Peyer's patch (tissue), 4 donors: ENCODE results near the gene CYB5B. TPM values are rescaled to one million over a fixed set of nuclear protein-coding genes. Genes with fewer than 3 reads are reported as not detected.

Source experiments
- DNase-seq, 3 donors: peaks; one replicate each; pipeline ENCODE4 v3.0.0-alpha.2; 2017 to 2019
- H3K27ac ChIP-seq, 4 donors: fragments of 200-600 bp; sonication (generic); one replicate each; pipeline ENCODE4 v1.5.1; 2016 to 2019
- H3K27me3 ChIP-seq, 2 donors: fragments of 200-600 bp; sonication (generic); one replicate each; pipeline ENCODE4 v1.5.1; 2019
- H3K36me3 ChIP-seq, 3 donors: fragments of 200-600 bp; sonication (generic); one replicate each; pipeline ENCODE4 v1.5.1; 2016 to 2019
- H3K4me1 ChIP-seq, 4 donors: fragments of 200-600 bp; sonication (generic); one replicate each; pipeline ENCODE4 v1.5.1; 2016 to 2019
- H3K4me3 ChIP-seq, 4 donors: fragments of 200-600 bp; sonication (generic); 1 replicate in 3 of 4; 2 replicates in 1 of 4; pipeline ENCODE4 v1.5.1; 2016 to 2019; ENCODE audit warnings: mild to moderate bottlenecking in 1 of 4
- H3K9me3 ChIP-seq, 4 donors: fragments of 200-600 bp; sonication (generic); one replicate each; pipeline ENCODE4 v1.5.1; 2016 to 2019; ENCODE audit warnings: mild to moderate bottlenecking in 1 of 4
- POLR2A ChIP-seq, 2 donors: fragments of 450-650 bp; IDR thresholded peaks; one replicate each; pipeline ENCODE4 v1.5.1; 2017; ENCODE audit warnings: antibody characterized with exemption in 2 of 2, mild to moderate bottlenecking in 2 of 2, moderate library complexity in 2 of 2
- total RNA-seq, 4 donors: library from RNA; depleted of rRNA; stranded (reverse); fragments of >200 nt; gene quantifications; one replicate each; pipeline ENCODE4 v1.1.0, GENCODE V29; 2016
- TF ChIP-seq, protein P1 (sequence below), 6 experiments: fragments of 450-650 bp in 4 of 6; fragments of 200-600 bp in 2 of 6; sonication (generic) in 1 of 6; IDR thresholded peaks; one replicate each; pipeline ENCODE4 v1.5.1; 2017 to 2019; ENCODE audit warnings: antibody characterized with exemption in 6 of 6, mild to moderate bottlenecking in 3 of 6, moderate library complexity in 1 of 6

CYB5B gene
- total RNA-seq, 4 donors from 2014 or later: 62.7 to 95.7 (median 65.7) TPM

DNA sequence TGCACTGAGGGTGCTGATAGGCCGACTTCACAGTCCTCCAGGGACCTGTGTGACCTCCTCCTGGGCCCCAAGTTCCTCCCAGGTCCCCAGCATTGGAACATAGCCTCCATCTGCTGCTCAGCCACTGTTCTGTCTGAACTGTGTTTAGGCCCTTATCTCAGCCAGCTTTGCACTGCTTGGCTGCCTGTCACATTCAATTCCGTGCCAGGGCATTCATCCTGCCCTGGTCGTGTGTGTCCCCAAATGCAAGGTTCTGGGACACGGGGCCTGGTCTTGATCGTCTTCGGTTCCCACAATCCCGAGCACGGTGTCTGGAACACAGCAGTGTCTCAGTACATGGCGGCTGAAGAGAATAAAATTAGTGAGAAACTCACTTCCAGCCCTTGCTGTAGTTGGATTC, 71.4 kb downstream of the CYB5B start:
- no peak overlapping the region for H3K27ac ChIP-seq
- H3K36me3 ChIP-seq: no peaks in the 10 kb centered on the region
- H3K27me3 ChIP-seq: no peaks in the 10 kb centered on the region
- DNase-seq: no peak
- no peak overlapping the region for H3K4me3 ChIP-seq
- no peaks in the 10 kb centered on the region for H3K9me3 ChIP-seq
- H3K4me1 ChIP-seq: no peaks in the 10 kb centered on the region
- TF ChIP-seq POLR2A (IDR thresholded peaks at IDR 0.05): no peak
- TF ChIP-seq, protein P1, sequence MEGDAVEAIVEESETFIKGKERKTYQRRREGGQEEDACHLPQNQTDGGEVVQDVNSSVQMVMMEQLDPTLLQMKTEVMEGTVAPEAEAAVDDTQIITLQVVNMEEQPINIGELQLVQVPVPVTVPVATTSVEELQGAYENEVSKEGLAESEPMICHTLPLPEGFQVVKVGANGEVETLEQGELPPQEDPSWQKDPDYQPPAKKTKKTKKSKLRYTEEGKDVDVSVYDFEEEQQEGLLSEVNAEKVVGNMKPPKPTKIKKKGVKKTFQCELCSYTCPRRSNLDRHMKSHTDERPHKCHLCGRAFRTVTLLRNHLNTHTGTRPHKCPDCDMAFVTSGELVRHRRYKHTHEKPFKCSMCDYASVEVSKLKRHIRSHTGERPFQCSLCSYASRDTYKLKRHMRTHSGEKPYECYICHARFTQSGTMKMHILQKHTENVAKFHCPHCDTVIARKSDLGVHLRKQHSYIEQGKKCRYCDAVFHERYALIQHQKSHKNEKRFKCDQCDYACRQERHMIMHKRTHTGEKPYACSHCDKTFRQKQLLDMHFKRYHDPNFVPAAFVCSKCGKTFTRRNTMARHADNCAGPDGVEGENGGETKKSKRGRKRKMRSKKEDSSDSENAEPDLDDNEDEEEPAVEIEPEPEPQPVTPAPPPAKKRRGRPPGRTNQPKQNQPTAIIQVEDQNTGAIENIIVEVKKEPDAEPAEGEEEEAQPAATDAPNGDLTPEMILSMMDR (IDR thresholded peaks at IDR 0.05): no peak

GRCh38 chr16:69496376-69496775, 72.0 kb downstream of the CYB5B start:
- Histone ChIP-seq H3K27ac (no peak overlapping the region), H3K4me1 (no peaks in the 10 kb centered on the region), H3K9me3 (no peaks in the 10 kb centered on the region), H3K27me3 (no peaks in the 10 kb centered on the region), H3K4me3 (no peak overlapping the region), H3K36me3 (no peaks in the 10 kb centered on the region)
- TF ChIP-seq, protein P1 (IDR thresholded peaks at IDR 0.05): no peak
- no peak for TF ChIP-seq POLR2A (IDR thresholded peaks at IDR 0.05)
- DNase-seq: no peak

- Histone ChIP-seq H3K27me3 (no peaks in the 10 kb centered on the region), H3K9me3 (no peaks in the 10 kb centered on the region), H3K27ac (no peak overlapping the region), H3K36me3 (no peaks in the 10 kb centered on the region), H3K4me3 (no peak overlapping the region), H3K4me1 (no peaks in the 10 kb centered on the region)
- TF ChIP-seq, protein P1 (IDR thresholded peaks at IDR 0.05): no peak
- TF ChIP-seq POLR2A (IDR thresholded peaks at IDR 0.05): no peak
- no peak for DNase-seq
These were observed 72.5 kb downstream of the CYB5B start for GRCh38 chr16:69496896-69497295.

- Histone ChIP-seq H3K4me1 (no peaks in the 10 kb centered on the region), H3K27me3 (no peaks in the 10 kb centered on the region), H3K9me3 (no peaks in the 10 kb centered on the region), H3K4me3 (no peak overlapping the region), H3K36me3 (no peaks in the 10 kb centered on the region), H3K27ac (no peak overlapping the region)
- no peak for DNase-seq
- TF ChIP-seq, protein P1 (IDR thresholded peaks at IDR 0.05): no peak
- TF ChIP-seq POLR2A (IDR thresholded peaks at IDR 0.05): no peak
These were observed 73.6 kb downstream of the CYB5B start for GRCh38 chr16:69497876-69498596.

GRCh38 chr16:69498926-69499325, 74.5 kb downstream of the CYB5B start:
- Histone ChIP-seq H3K9me3 (no peaks in the 10 kb centered on the region), H3K4me1 (no peaks in the 10 kb centered on the region), H3K27me3 (no peaks in the 10 kb centered on the region), H3K36me3 (no peaks in the 10 kb centered on the region), H3K4me3 (no peak overlapping the region), H3K27ac (no peak overlapping the region)
- TF ChIP-seq, protein P1 (IDR thresholded peaks at IDR 0.05): no peak
- TF ChIP-seq POLR2A (IDR thresholded peaks at IDR 0.05): no peak
- no peak for DNase-seq
